GM12891 (cell line): ENCODE measurements around the gene NRG4.
"Not testable (repeated sequence)": the region's sequence is repeated elsewhere in the genome, so short reads cannot be mapped to it uniquely, and the experiment has no call there.

Experiments used
- DNase-seq: peaks from one replicate; pipeline ENCODE4 v3.0.0; 2011; ENCODE audit warnings: low spot score; ENCODE audit not compliant: insufficient read length
- FAIRE-seq: peaks from 2 replicates; lab custom pipeline; 2011; peaks lifted over from hg19 to GRCh38; lab: Jason Lieb, UNC
- PAX5 ChIP-seq: IDR thresholded peaks from 2 replicates; pipeline ENCODE4 v1.6.1; 2011; ENCODE audit warnings: low read length, moderate library complexity, mild to moderate bottlenecking; ENCODE audit not compliant: insufficient read depth, severe bottlenecking
- POLR2A ChIP-seq: IDR thresholded peaks from 2 replicates; pipeline ENCODE4 v1.6.1; 2011; ENCODE audit warnings: low read depth, low read length, control low read depth
- POLR2AphosphoS5 ChIP-seq: IDR thresholded peaks from 2 replicates; pipeline ENCODE4 v1.6.1; 2011; ENCODE audit warnings: low read depth, low read length, control low read depth
- POU2F2 ChIP-seq: IDR thresholded peaks from 2 replicates; pipeline ENCODE4 v1.6.1; 2011; ENCODE audit warnings: low read depth, mild to moderate bottlenecking, control low read depth, low read length, moderate library complexity
- SPI1 ChIP-seq: IDR thresholded peaks from 2 replicates; pipeline ENCODE4 v1.6.1; 2011; ENCODE audit warnings: low read depth, low read length, control low read depth
- TAF1 ChIP-seq: IDR thresholded peaks from 2 replicates; pipeline ENCODE4 v1.6.1; 2011; ENCODE audit warnings: low read depth, low read length, control low read depth

The NRG4 gene

DNA sequence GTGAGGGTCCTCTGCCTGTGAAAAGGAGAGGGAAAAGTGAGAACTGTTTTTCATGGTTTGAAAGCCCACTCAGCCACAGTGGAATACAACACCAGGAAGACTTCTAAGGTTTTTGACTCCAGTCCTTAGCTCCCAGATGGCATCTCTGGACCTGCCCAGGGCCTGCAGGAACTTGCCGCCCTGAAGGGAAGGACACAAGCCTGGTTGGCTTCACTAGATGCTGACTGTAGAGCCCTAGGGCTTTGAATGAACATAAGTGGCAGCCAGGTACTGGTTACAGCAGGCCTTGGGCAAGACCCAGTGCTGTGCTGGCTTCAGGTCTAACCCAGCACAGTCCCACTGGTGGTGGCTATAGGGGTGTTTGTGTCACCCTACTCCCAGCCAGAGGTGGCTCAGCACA is 26.3 kb upstream of the NRG4 start:
- no peak for DNase-seq
- no peak for FAIRE-seq
- no peak for TF ChIP-seq SPI1
- no peak for TF ChIP-seq POLR2A
- TF ChIP-seq POLR2AphosphoS5: no peak
- TF ChIP-seq TAF1: no peak
- TF ChIP-seq PAX5: no peak

DNA sequence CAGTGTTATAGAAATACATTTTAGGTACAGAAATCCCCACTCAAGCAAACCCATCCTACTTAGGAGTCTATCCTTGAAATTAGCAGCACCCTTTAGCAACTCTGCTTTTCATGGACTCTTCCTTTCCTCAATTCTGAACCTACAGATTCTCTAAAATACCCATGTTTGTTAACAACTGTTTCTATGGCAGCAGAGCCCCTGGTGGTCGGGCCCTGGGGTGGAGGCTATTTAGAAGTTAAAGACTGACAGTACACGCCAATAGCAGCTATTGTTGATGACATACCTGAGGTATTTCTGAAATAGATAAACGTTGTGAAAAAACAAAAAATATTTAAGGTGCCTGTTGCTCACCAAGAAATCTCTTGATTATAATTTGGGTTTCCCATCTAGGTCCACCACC is 23.4 kb upstream of the NRG4 start:
- TF ChIP-seq TAF1 (no peak), POU2F2 (no peak), POLR2AphosphoS5 (no peak), POLR2A (no peak), PAX5 (no peak), SPI1 (no peak)
- FAIRE-seq (no peak), DNase-seq (no peak)

- DNase-seq (no peak), FAIRE-seq (no peak)
- TF ChIP-seq POLR2AphosphoS5: no peak
- no peak for TF ChIP-seq TAF1
- no peak for TF ChIP-seq POLR2A
- no peak for TF ChIP-seq PAX5
- TF ChIP-seq POU2F2: no peak
- no peak for TF ChIP-seq SPI1
Measured at GRCh38 chr15:76034111-76034510, 21.9 kb upstream of the NRG4 start.

DNA sequence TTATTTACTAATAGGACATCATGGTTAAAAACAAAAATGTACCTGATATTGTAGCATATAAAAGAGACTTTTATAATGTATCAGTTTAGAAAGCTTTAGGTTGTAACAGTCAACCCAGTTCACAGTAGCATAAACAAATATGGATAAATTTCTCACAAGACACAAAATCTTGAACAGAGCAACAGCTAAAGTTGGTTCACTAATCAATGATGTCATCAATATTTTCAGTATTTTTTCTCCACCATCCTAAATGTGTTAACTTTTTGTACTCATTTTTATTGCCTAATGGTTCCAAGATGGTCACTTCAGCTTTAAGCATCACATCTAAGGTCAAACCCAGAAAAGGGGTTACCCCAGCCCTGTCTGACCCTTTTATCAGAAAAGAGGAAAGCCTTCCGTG is 21.2 kb upstream of the NRG4 start:
- TF ChIP-seq POLR2A: no peak
- no peak for TF ChIP-seq POLR2AphosphoS5
- no peak for TF ChIP-seq TAF1
- no peak for TF ChIP-seq PAX5
- no peak for TF ChIP-seq SPI1
- no peak for TF ChIP-seq POU2F2
- FAIRE-seq: no peak
- DNase-seq: no peak

- no peak for FAIRE-seq
- no peak for DNase-seq
- TF ChIP-seq POLR2AphosphoS5 (no peak), PAX5 (no peak), POLR2A (no peak), TAF1 (no peak), POU2F2 (no peak), SPI1 (no peak)
Measured at GRCh38 chr15:76032046-76032445, 19.8 kb upstream of the NRG4 start.

GRCh38 chr15:76024021-76024768 is 12.0 kb upstream of the NRG4 start:
- TF ChIP-seq POLR2A: no peak
- no peak for TF ChIP-seq TAF1
- no peak for TF ChIP-seq PAX5
- TF ChIP-seq SPI1: no peak
- TF ChIP-seq POLR2AphosphoS5: no peak
- no peak for TF ChIP-seq POU2F2
- FAIRE-seq (no peak), DNase-seq (no peak)

DNA sequence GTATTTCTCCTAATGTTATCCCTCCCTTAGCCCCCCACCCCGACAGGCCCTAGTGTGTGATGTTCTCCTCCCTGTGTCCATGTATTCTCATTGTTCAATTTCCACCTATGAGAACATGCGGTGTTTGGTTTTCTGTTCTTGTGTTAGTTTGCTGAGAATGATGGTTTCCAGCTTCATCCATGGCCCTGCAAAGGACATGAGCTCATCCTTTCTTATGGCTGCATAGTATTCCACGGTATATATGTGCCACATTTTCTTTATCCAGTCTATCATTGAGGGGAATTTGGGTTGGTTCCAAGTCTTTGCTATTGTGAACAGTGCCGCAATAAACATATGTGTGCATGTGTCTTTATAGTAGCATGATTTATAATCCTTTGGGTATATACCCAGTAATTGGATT is 1.2 kb upstream of the NRG4 start:
- FAIRE-seq, DNase-seq: not testable (repeated sequence)

- no peak for FAIRE-seq
- TF ChIP-seq SPI1 (no peak), POLR2A (no peak), TAF1 (no peak)
- no peak for DNase-seq
Measured at GRCh38 chr15:76010613-76011012, 1.6 kb downstream of the NRG4 start.

DNA sequence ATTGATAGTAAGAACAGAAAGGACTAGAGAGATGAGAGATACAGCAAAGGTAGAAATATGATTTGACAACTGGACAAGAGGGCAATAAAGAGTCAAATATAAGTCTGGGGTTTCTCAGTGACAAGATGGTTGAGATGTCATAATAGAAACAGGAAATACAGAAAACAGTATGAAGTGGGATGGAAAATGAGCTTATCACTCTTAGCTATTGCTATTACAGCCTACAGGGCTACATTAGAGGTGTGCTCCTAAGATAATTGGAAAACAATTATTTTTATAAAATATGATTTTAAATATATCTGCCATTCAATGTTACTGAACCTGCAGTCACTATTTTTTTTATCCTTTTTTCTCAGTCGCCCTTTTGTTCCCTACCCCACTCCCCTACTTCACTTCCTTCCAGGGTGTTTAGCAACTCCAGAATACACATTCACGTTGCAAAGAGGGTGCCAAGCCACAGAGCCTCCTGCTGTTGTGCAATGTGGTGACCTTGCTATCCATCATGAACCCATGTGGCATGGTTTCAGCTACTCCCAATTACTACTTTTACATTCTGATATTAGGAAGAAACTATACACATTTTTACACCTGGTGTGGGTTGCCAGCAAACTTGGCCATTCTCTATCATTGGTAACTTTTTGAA is 6.0 kb downstream of the NRG4 start:
- FAIRE-seq (peak; percentile 52), DNase-seq (no peak)
- no peak for TF ChIP-seq POU2F2
- TF ChIP-seq SPI1: no peak
- no peak for TF ChIP-seq POLR2AphosphoS5
- no peak for TF ChIP-seq POLR2A
- TF ChIP-seq PAX5: no peak
- no peak for TF ChIP-seq TAF1

DNA sequence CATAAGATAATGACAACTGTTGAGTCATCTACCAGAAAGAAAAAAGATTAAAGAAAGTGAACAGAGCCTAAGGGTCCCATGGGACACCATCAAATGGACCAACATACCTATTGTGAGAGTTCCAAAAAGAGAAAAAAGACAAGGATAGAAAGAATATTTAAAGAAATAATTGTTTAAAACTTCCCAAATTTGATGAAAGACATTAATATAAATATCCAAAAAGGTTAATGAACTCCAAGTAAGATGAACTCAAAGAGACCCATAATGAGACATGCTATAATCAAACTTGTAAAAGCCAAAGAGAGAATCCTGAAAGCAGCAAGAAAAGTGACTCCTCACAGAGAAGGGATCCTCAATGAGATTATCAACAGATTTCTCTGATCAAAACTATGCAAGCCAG is 8.9 kb downstream of the NRG4 start:
- FAIRE-seq: no peak
- TF ChIP-seq TAF1 (no peak), SPI1 (no peak), PAX5 (no peak), POLR2AphosphoS5 (no peak), POLR2A (no peak), POU2F2 (no peak)
- no peak for DNase-seq
